Sigmoid colon (tissue), 4 donors: ENCODE results near the gene CD300E.

Source experiments
- EP300 ChIP-seq, 4 donors: sonication (generic); formaldehyde crosslinking; IDR thresholded peaks; one replicate each; pipeline ENCODE4 v1.6.1; 2017; ENCODE audit warnings: antibody characterized with exemption in 4 of 4
- POLR2A ChIP-seq, 2 donors: fragments of 450-650 bp; IDR thresholded peaks; one replicate each; pipeline ENCODE4 v1.6.1; 2016; ENCODE audit warnings: antibody characterized with exemption in 2 of 2, mild to moderate bottlenecking in 2 of 2, moderate library complexity in 2 of 2
- POLR2AphosphoS5 ChIP-seq, 4 donors: sonication (generic); formaldehyde crosslinking; IDR thresholded peaks; one replicate each; pipeline ENCODE4 v1.6.1; 2017; ENCODE audit warnings: antibody characterized with exemption in 4 of 4
- TF ChIP-seq, protein P1 (sequence below), 4 experiments: fragments of 450-650 bp in 3 of 4; fragments of 200-600 bp in 1 of 4; IDR thresholded peaks; one replicate each; pipeline ENCODE4 v1.5.1; 2016 to 2019; ENCODE audit warnings: antibody characterized with exemption in 4 of 4, mild to moderate bottlenecking in 3 of 4, moderate library complexity in 2 of 4

- TF ChIP-seq, protein P1, sequence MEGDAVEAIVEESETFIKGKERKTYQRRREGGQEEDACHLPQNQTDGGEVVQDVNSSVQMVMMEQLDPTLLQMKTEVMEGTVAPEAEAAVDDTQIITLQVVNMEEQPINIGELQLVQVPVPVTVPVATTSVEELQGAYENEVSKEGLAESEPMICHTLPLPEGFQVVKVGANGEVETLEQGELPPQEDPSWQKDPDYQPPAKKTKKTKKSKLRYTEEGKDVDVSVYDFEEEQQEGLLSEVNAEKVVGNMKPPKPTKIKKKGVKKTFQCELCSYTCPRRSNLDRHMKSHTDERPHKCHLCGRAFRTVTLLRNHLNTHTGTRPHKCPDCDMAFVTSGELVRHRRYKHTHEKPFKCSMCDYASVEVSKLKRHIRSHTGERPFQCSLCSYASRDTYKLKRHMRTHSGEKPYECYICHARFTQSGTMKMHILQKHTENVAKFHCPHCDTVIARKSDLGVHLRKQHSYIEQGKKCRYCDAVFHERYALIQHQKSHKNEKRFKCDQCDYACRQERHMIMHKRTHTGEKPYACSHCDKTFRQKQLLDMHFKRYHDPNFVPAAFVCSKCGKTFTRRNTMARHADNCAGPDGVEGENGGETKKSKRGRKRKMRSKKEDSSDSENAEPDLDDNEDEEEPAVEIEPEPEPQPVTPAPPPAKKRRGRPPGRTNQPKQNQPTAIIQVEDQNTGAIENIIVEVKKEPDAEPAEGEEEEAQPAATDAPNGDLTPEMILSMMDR (IDR thresholded peaks at IDR 0.05) = no peak
- TF ChIP-seq POLR2AphosphoS5 (IDR thresholded peaks at IDR 0.05) (no peak), POLR2A (IDR thresholded peaks at IDR 0.05) (no peak), EP300 (IDR thresholded peaks at IDR 0.05) (no peak)
Observed at GRCh38 chr17:74612046-74612445, 11.5 kb downstream of the CD300E start.
